GM12892 (cell line): Measurements from ENCODE around the gene ERAP2.

Experiments
- POLR2A ChIP-seq: IDR thresholded peaks from 2 replicates; pipeline ENCODE4 v1.6.1; 2011; ENCODE audit warnings: low read depth, low read length, control low read depth
- POLR2AphosphoS5 ChIP-seq: IDR thresholded peaks from 2 replicates; pipeline ENCODE4 v1.6.1; 2011; ENCODE audit warnings: low read depth, low read length, control low read depth
- TAF1 ChIP-seq: IDR thresholded peaks from 2 replicates; pipeline ENCODE4 v1.6.1; 2011; ENCODE audit warnings: low read depth, mild to moderate bottlenecking, control low read depth, low read length, borderline replicate concordance

- no peak for TF ChIP-seq TAF1
- TF ChIP-seq POLR2A = no peak
- no peak for TF ChIP-seq POLR2AphosphoS5
These were observed 17.0 kb downstream of the ERAP2 start for GRCh38 chr5:96893342-96893741.
